ENCODE results near the gene SCD. TPM values are rescaled to one million over a fixed set of nuclear protein-coding genes. Genes with fewer than 3 reads are reported as not detected.

The SCD gene
- total RNA-seq, 1 donor from 2014 or later: 975 TPM

GRCh38 chr10:100359030-100359432, 12.0 kb downstream of the SCD start:
- H3K9me3 Mint-ChIP-seq: no peaks in the 10 kb centered on the region
- peaks cover 76% of the 10 kb centered on the region for H3K36me3 Mint-ChIP-seq (ENCODE audit: low read depth)
- H3K4me1 Mint-ChIP-seq: peaks cover 90% of the 10 kb centered on the region
- peak overlapping the region; percentile 66 for H3K27ac Mint-ChIP-seq (ENCODE audit: unreplicated experiment)
- no peak for DNase-seq (ENCODE audit: low read depth, low spot score)
- H3K4me3 Mint-ChIP-seq: peak overlapping the region; percentile 58
- TF ChIP-seq CTCF (conservative IDR thresholded peaks at IDR 0.05): no peak
- no peaks in the 10 kb centered on the region for H3K27me3 Mint-ChIP-seq (ENCODE audit: low read depth)

- no peaks in the 10 kb centered on the region for H3K9me3 Mint-ChIP-seq
- no peak for DNase-seq (ENCODE audit: low read depth, low spot score)
- H3K27me3 Mint-ChIP-seq (ENCODE audit: low read depth): no peaks in the 10 kb centered on the region
- H3K27ac Mint-ChIP-seq (ENCODE audit: unreplicated experiment): peak overlapping the region; percentile 66
- TF ChIP-seq CTCF (conservative IDR thresholded peaks at IDR 0.05): no peak
- peaks cover 89% of the 10 kb centered on the region for H3K4me1 Mint-ChIP-seq
- H3K4me3 Mint-ChIP-seq: peak overlapping the region; percentile 58
- H3K36me3 Mint-ChIP-seq (ENCODE audit: low read depth): peaks cover 72% of the 10 kb centered on the region
Measured at GRCh38 chr10:100359529-100360150, 12.6 kb downstream of the SCD start.

DNA sequence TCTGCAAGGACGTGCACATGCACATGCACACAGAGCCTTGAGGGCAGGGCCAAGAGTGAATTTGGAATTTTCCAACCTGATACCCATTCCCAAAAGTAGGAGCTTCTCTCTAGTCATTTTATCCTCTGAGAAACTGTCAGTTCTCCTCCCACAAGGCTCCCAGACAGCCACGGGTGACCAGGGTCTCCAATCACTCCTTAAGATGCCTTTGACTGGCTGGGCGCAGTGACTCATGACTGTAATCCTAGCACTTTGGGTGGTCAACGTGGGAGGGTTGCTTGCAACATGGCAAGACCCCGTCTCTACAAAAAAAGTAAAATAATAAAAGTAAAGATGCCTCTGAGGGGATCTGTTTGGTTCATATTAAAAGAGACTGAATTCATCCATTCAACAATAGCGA, 13.2 kb downstream of the SCD start:
- Mint-ChIP-seq H3K9me3 (no peaks in the 10 kb centered on the region), H3K4me3 (peak overlapping the region; percentile 58), H3K4me1 (peaks cover 86% of the 10 kb centered on the region), H3K27me3 (ENCODE audit: low read depth) (no peaks in the 10 kb centered on the region), H3K27ac (ENCODE audit: unreplicated experiment) (peak overlapping the region; percentile 47), H3K36me3 (ENCODE audit: low read depth) (peaks cover 69% of the 10 kb centered on the region)
- no peak for DNase-seq (ENCODE audit: low read depth, low spot score)
- no peak for TF ChIP-seq CTCF (conservative IDR thresholded peaks at IDR 0.05)

GRCh38 chr10:100362570-100363496, 15.8 kb downstream of the SCD start:
- no peak for DNase-seq (ENCODE audit: low read depth, low spot score)
- Mint-ChIP-seq H3K4me3 (peak overlapping the region; percentile 68), H3K27ac (ENCODE audit: unreplicated experiment) (peak overlapping the region; percentile 73), H3K27me3 (ENCODE audit: low read depth) (no peaks in the 10 kb centered on the region), H3K36me3 (ENCODE audit: low read depth) (peaks cover 50% of the 10 kb centered on the region), H3K4me1 (peaks cover 75% of the 10 kb centered on the region), H3K9me3 (no peaks in the 10 kb centered on the region)
- no peak for TF ChIP-seq CTCF (conservative IDR thresholded peaks at IDR 0.05)

GRCh38 chr10:100364175-100364574, 17.1 kb downstream of the SCD start:
- Mint-ChIP-seq H3K36me3 (ENCODE audit: low read depth) (peaks cover 45% of the 10 kb centered on the region), H3K4me3 (peak overlapping the region; percentile 54), H3K27me3 (ENCODE audit: low read depth) (no peaks in the 10 kb centered on the region), H3K4me1 (peaks cover 72% of the 10 kb centered on the region), H3K27ac (ENCODE audit: unreplicated experiment) (no peak overlapping the region), H3K9me3 (no peaks in the 10 kb centered on the region)
- DNase-seq (ENCODE audit: low read depth, low spot score): no peak
- no peak for TF ChIP-seq CTCF (conservative IDR thresholded peaks at IDR 0.05)

Measured in neural crest cell (in vitro differentiated cells).